OCI-LY3 (cell line): ENCODE data around the gene VLDLR.

Experiments
- H2AFZ ChIP-seq: fragments of 200-600, 300-600 bp; shearing (Covaris generic); 2 replicates; pipeline ENCODE4 v1.6.0; 2014; ENCODE audit warnings: antibody characterized with exemption, low read depth, low read length
- H3K27ac ChIP-seq: fragments of 200-600, 300-600 bp; sonication (generic); 2 replicates; pipeline ENCODE4 v1.5.1; 2014; ENCODE audit warnings: mild to moderate bottlenecking, low read length, moderate library complexity, mixed read lengths
- H3K27me3 ChIP-seq: fragments of 200-600, 300-600 bp; sonication (generic); 2 replicates; pipeline ENCODE4 v1.6.1; 2014; ENCODE audit warnings: low read depth, low read length, mixed read lengths
- H3K36me3 ChIP-seq: fragments of 200-600, 300-600 bp; sonication (generic); replicated peaks from 2 replicates; pipeline ENCODE3; 2014; ENCODE audit warnings: low read depth, low read length, mixed read lengths
- H3K4me1 ChIP-seq: fragments of 300-600, 200-600 bp; sonication (generic); 2 replicates; pipeline ENCODE4 v1.6.1; 2014; ENCODE audit warnings: low read length, mixed read lengths
- H3K4me2 ChIP-seq: fragments of 200-600, 300-600 bp; sonication (generic); 2 replicates; pipeline ENCODE4 v1.6.1; 2014; ENCODE audit warnings: low read length, mixed read lengths
- H3K4me3 ChIP-seq: fragments of 300-600, 200-600 bp; sonication (generic); 2 replicates; pipeline ENCODE4 v1.5.1; 2014; ENCODE audit warnings: antibody characterized with exemption, mild to moderate bottlenecking, low read length, moderate library complexity
- H3K79me2 ChIP-seq: fragments of 300-600, 200-600 bp; shearing (Covaris generic); 2 replicates; pipeline ENCODE4 v1.6.1; 2014; ENCODE audit warnings: mild to moderate bottlenecking, low read length, mixed read lengths
- H3K9ac ChIP-seq: fragments of 300-600, 200-600 bp; shearing (Covaris generic); 2 replicates; pipeline ENCODE4 v1.6.0; 2014; ENCODE audit warnings: mild to moderate bottlenecking, low read length, moderate library complexity
- H3K9me3 ChIP-seq: fragments of 200-600, 300-600 bp; shearing (Covaris generic); 2 replicates; pipeline ENCODE4 v1.6.1; 2014; ENCODE audit warnings: low read length, mixed read lengths; ENCODE audit not compliant: insufficient read depth
- H4K20me1 ChIP-seq: fragments of 200-600, 300-600 bp; sonication (generic); 2 replicates; pipeline ENCODE4 v1.6.1; 2016; ENCODE audit warnings: low read length, mixed read lengths; ENCODE audit not compliant: insufficient read depth
- CTCF ChIP-seq: fragments of 200-600, 300-600 bp; sonication (generic); IDR thresholded peaks from 2 replicates; pipeline ENCODE4 v1.5.1; 2014; ENCODE audit warnings: antibody characterized with exemption, low read length, low read depth
- EZH2phosphoT487 ChIP-seq: fragments of 200-600 bp; shearing (Covaris generic); IDR thresholded peaks from 2 replicates; pipeline ENCODE4 v1.6.1; 2018; ENCODE audit warnings: antibody characterized with exemption, mixed run types, low read depth

VLDLR gene

DNA sequence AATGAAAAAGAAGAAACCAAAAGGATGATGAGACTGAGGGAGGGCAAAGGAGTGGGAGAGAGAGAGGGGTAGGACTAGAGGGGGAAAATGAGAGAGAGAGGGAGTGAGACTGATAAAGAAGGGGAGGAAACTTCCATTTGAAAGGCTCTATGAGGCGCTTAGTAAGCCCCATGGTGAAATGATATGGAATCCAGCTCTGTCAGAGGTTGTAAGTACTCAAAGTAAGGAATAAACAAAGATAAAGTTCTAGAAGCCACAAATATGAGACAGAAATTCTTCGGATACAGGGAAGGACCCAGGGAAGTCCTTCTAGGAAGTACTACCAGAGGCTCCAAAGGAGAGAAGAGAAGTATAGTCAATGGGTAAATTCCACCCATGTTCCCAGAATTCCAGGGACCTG, 21.7 kb upstream of the VLDLR start:
- Histone ChIP-seq H4K20me1 (no peaks in the 10 kb centered on the region), H3K4me2 (no peak overlapping the region), H3K9me3 (no peaks in the 10 kb centered on the region), H3K27me3 (0 out of 2 replicates have a peak, but pooled peaks cover 19% of the 10 kb centered on the region), H3K36me3 (no peaks in the 10 kb centered on the region), H3K79me2 (no peaks in the 10 kb centered on the region), H3K4me1 (peaks cover 30% of the 10 kb centered on the region), H3K27ac (no peak overlapping the region), H3K4me3 (no peak overlapping the region), H2AFZ (no peak overlapping the region), H3K9ac (no peak overlapping the region)
- no peak for TF ChIP-seq CTCF
- TF ChIP-seq EZH2phosphoT487 = no peak

DNA sequence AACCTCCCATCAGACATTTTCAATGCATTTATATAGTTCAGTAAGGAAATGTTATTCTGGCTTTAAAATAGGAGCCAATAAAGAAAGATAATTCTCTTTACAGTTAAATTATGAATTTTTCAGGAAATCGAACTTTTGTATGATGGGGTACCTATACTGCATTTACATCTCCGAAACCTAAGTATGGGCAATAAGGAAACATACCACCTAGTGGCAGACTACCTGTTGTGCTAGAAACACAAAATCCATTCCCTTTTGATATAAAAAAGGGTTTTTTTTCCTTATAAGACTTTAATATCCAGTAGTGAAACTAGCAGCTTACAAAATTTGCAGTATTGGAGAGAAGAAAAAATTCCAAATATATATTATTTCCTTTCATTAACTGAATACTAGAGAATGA, 21.3 kb upstream of the VLDLR start:
- peak; percentile 46 for TF ChIP-seq CTCF
- no peak for TF ChIP-seq EZH2phosphoT487
- Histone ChIP-seq H3K27ac (no peak overlapping the region), H3K9me3 (no peaks in the 10 kb centered on the region), H3K79me2 (no peaks in the 10 kb centered on the region), H3K27me3 (0 out of 2 replicates have a peak, but pooled peaks cover 19% of the 10 kb centered on the region), H4K20me1 (no peaks in the 10 kb centered on the region), H3K36me3 (no peaks in the 10 kb centered on the region), H3K4me2 (no peak overlapping the region), H3K4me1 (peaks cover 30% of the 10 kb centered on the region), H3K4me3 (no peak overlapping the region), H3K9ac (no peak overlapping the region), H2AFZ (no peak overlapping the region)

GRCh38 chr9:2601785-2602378, 19.7 kb upstream of the VLDLR start:
- peaks cover 30% of the 10 kb centered on the region for H3K4me1 ChIP-seq
- H3K4me3 ChIP-seq = no peak overlapping the region; the same call in 1 of the 2 replicates
- no peaks in the 10 kb centered on the region for H4K20me1 ChIP-seq
- TF ChIP-seq EZH2phosphoT487 (no peak), CTCF (no peak)
- H3K36me3 ChIP-seq = no peaks in the 10 kb centered on the region
- no peaks in the 10 kb centered on the region for H3K79me2 ChIP-seq
- H3K27ac ChIP-seq = no peak overlapping the region
- H3K9me3 ChIP-seq = no peaks in the 10 kb centered on the region
- peak overlapping the region; percentile 51 for H3K4me2 ChIP-seq
- H3K9ac ChIP-seq = no peak overlapping the region
- H2AFZ ChIP-seq = no peak overlapping the region
- 0 out of 2 replicates have a peak, but pooled peaks cover 19% of the 10 kb centered on the region for H3K27me3 ChIP-seq

DNA sequence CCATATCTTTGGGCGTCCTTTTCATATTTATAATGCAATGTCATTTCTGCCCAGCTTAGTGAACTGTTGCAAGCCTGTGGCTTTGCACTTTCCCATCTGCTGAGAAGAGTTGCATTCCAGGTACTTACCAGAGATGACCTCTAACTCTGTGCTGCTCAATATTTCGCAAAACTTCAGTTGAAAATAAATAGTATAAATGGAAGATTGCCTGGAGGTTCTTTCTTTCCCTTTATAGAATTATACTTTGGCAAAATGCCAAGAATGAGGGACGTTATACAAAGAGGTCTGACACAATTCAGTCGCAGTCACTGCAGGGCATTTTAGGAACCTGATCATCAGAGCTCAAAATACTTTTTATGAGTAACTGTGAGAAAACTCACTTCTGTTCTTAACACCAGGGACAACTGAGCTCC, 18.9 kb upstream of the VLDLR start:
- Histone ChIP-seq H3K27me3 (peaks cover 24% of the 10 kb centered on the region; the same call in 1 of the 2 replicates), H3K79me2 (no peaks in the 10 kb centered on the region), H3K4me1 (peaks cover 30% of the 10 kb centered on the region), H3K4me3 (peak overlapping the region; percentile 2; the same call in 1 of the 2 replicates), H3K9ac (no peak overlapping the region), H3K27ac (no peak overlapping the region), H3K4me2 (peak overlapping the region; percentile 51), H3K9me3 (no peaks in the 10 kb centered on the region), H3K36me3 (no peaks in the 10 kb centered on the region), H2AFZ (no peak overlapping the region), H4K20me1 (no peaks in the 10 kb centered on the region)
- TF ChIP-seq CTCF (no peak), EZH2phosphoT487 (no peak)
